Thoracic aorta (tissue), 2 donors: ENCODE results near the gene HS6ST3. TPM values are rescaled to one million over a fixed set of nuclear protein-coding genes. Genes with fewer than 3 reads are reported as not detected.

Experiments
- ATAC-seq: fragments of 150-250 bp; one replicate; pipeline ENCODE4 v1.8.0; 2017; ENCODE audit warnings: low read depth; ENCODE audit not compliant: insufficient number of reproducible peaks, low FRiP score
- DNase-seq: peaks from one replicate; pipeline ENCODE4 v3.0.0-alpha.2; 2020; ENCODE audit warnings: low spot score
- H3K27ac ChIP-seq, 2 donors: fragments of 200-600 bp; sonication (generic); 1 replicate in 1 of 2; 2 replicates in 1 of 2; pipeline ENCODE4 v1.5.1; 2016; ENCODE audit warnings: mild to moderate bottlenecking in 2 of 2, moderate library complexity in 2 of 2
- H3K27me3 ChIP-seq: fragments of 200-600 bp; sonication (generic); replicated peaks from 2 replicates; pipeline ENCODE4 v1.6.0; 2016; ENCODE audit warnings: mild to moderate bottlenecking; ENCODE audit not compliant: insufficient read depth
- H3K36me3 ChIP-seq: fragments of 200-600 bp; sonication (generic); one replicate; pipeline ENCODE4 v1.5.1; 2016
- H3K4me1 ChIP-seq, 2 donors: fragments of 200-600 bp; sonication (generic); 1 replicate in 1 of 2; 2 replicates in 1 of 2; pipeline versions ENCODE4 v1.5.1 to v1.6.0; 2016; ENCODE audit warnings: low read depth in 2 of 2, mild to moderate bottlenecking in 1 of 2; ENCODE audit not compliant: control insufficient read depth in 1 of 2
- H3K4me3 ChIP-seq: fragments of 200-600 bp; sonication (generic); 2 replicates; pipeline ENCODE4 v1.5.1; 2016; ENCODE audit warnings: mild to moderate bottlenecking
- H3K9me3 ChIP-seq: fragments of 200-600 bp; sonication (generic); 2 replicates; pipeline ENCODE4 v1.5.1; 2016
- CTCF ChIP-seq: fragments of 200-600 bp; sonication (generic); IDR thresholded peaks from one replicate; pipeline ENCODE4 v1.5.1; 2019; ENCODE audit warnings: antibody characterized with exemption
- total RNA-seq, 2 donors: library from RNA; depleted of rRNA; stranded (reverse); fragments of >200 nt; gene quantifications; one replicate each; pipeline versions ENCODE4 v1.1.0 to v1.2.3, GENCODE V29; 2016

The HS6ST3 gene
- total RNA-seq, 2 donors from 2014 or later, result 1.1 to 1.8 TPM

GRCh38 chr13:96637039-96637438 lies 547.1 kb downstream of the HS6ST3 start:
- no peak overlapping the region for H3K4me3 ChIP-seq
- H3K27me3 ChIP-seq, result no peaks in the 10 kb centered on the region
- H3K27ac ChIP-seq, result no peak overlapping the region
- H3K4me1 ChIP-seq, result peaks cover 0 to 7% of the 10 kb centered on the region in 2 donors
- H3K36me3 ChIP-seq, result no peaks in the 10 kb centered on the region
- H3K9me3 ChIP-seq, result no peaks in the 10 kb centered on the region
- TF ChIP-seq CTCF, result no peak
- DNase-seq, result no peak
- ATAC-seq, result no peak

- H3K4me3 ChIP-seq, result no peak overlapping the region
- no peak for ATAC-seq
- H3K36me3 ChIP-seq, result no peaks in the 10 kb centered on the region
- peaks cover 3% of the 10 kb centered on the region for H3K9me3 ChIP-seq
- H3K27ac ChIP-seq, result no peak overlapping the region
- TF ChIP-seq CTCF, result no peak
- H3K27me3 ChIP-seq, result no peaks in the 10 kb centered on the region
- DNase-seq, result no peak
- no peaks in the 10 kb centered on the region for H3K4me1 ChIP-seq
Observed at GRCh38 chr13:96646101-96646500, 556.2 kb downstream of the HS6ST3 start.

GRCh38 chr13:96646515-96647211 lies 556.8 kb downstream of the HS6ST3 start:
- no peak for TF ChIP-seq CTCF
- DNase-seq (no peak), ATAC-seq (no peak)
- peaks cover 3% of the 10 kb centered on the region for H3K9me3 ChIP-seq
- H3K4me1 ChIP-seq, result no peaks in the 10 kb centered on the region
- H3K4me3 ChIP-seq, result no peak overlapping the region
- H3K27ac ChIP-seq, result no peak overlapping the region
- no peaks in the 10 kb centered on the region for H3K27me3 ChIP-seq
- no peaks in the 10 kb centered on the region for H3K36me3 ChIP-seq

GRCh38 chr13:96650301-96650886 lies 560.5 kb downstream of the HS6ST3 start:
- no peaks in the 10 kb centered on the region for H3K36me3 ChIP-seq
- no peaks in the 10 kb centered on the region for H3K27me3 ChIP-seq
- no peak for ATAC-seq

More at GRCh38 chr13:96650301-96650886, 560.5 kb downstream of the HS6ST3 start:
- Histone ChIP-seq H3K4me3 (no peak overlapping the region), H3K9me3 (no peaks in the 10 kb centered on the region), H3K4me1 (no peaks in the 10 kb centered on the region), H3K27ac (no peak overlapping the region)
- DNase-seq, result no peak
- no peak for TF ChIP-seq CTCF
